Kidney (tissue), 19 donors: ENCODE results near the gene POLR2J2. TPM values are rescaled to one million over a fixed set of nuclear protein-coding genes. Genes with fewer than 3 reads are reported as not detected.
"Not testable (repeated sequence)": the region's sequence is repeated elsewhere in the genome, so short reads cannot be mapped to it uniquely, and the experiment has no call there.

ENCODE experiments used
- DNase-seq, 5 donors: peaks; one replicate each; pipeline ENCODE4 v3.0.0-alpha.2; 2013 to 2020
- FAIRE-seq: peaks from 2 replicates; lab custom pipeline; 2012; peaks lifted over from hg19 to GRCh38; lab: Jason Lieb, UNC
- H3K27ac ChIP-seq, 2 donors: one replicate each; pipeline ENCODE4 v1.7.0; 2013; ENCODE audit warnings: low read depth in 2 of 2, low read length in 2 of 2, inconsistent platforms in 1 of 2
- H3K27me3 ChIP-seq: one replicate; pipeline ENCODE4 v1.7.1; 2013; ENCODE audit warnings: low read length, inconsistent platforms; ENCODE audit not compliant: control insufficient read depth, insufficient read depth
- H3K36me3 ChIP-seq, 3 donors: one replicate each; pipeline versions ENCODE4 v1.7.0 to v1.7.1; 2013; ENCODE audit warnings: low read length in 3 of 3, control low read depth in 1 of 3, inconsistent platforms in 1 of 3; ENCODE audit not compliant: insufficient read depth in 3 of 3, control insufficient read depth in 2 of 3
- H3K4me1 ChIP-seq, 3 donors: one replicate each; pipeline versions ENCODE4 v1.7.0 to v1.7.1; 2013; ENCODE audit warnings: low read length in 3 of 3, inconsistent platforms in 1 of 3, low read depth in 1 of 3; ENCODE audit not compliant: control insufficient read depth in 2 of 3, insufficient read depth in 2 of 3
- H3K4me3 ChIP-seq, 3 donors: one replicate each; pipeline versions ENCODE4 v1.7.0 to v1.8.1; 2013; ENCODE audit warnings: low read length in 3 of 3, control low read depth in 1 of 3, inconsistent platforms in 1 of 3
- H3K9ac ChIP-seq, 3 donors: one replicate each; pipeline versions ENCODE4 v1.7.0 to v1.7.1; 2013; ENCODE audit warnings: low read length in 3 of 3, control low read depth in 1 of 3, inconsistent platforms in 1 of 3
- H3K9me3 ChIP-seq, 3 donors: one replicate each; pipeline versions ENCODE4 v1.7.0 to v1.7.1; 2013; ENCODE audit warnings: low read length in 3 of 3, control low read depth in 1 of 3, inconsistent platforms in 1 of 3; ENCODE audit not compliant: control insufficient read depth in 2 of 3, insufficient read depth in 1 of 3
- intact Hi-C: fragments of 100-400 bp; cut with DNase I; formaldehyde crosslinking; loops from one replicate; pipeline ENCODE4 v1.11.1; 2022
- long read RNA-seq, 10 donors: library from polyadenylated mRNA in 1 of 10; unstranded in 1 of 10; transcript quantifications; one replicate each; pipeline ENCODE4 v2.0.0 and lab custom pipeline, GENCODE V29; 2021 to 2026
- polyA plus RNA-seq: library from polyadenylated mRNA; stranded (reverse); fragments of 350-450 nt; fragmentation: Illumina TruSeq; extraction: RNeasy Lipid Tissue Mini Kit (QIAGEN cat#74804); gene quantifications from one replicate; pipeline ENCODE4 v1.2.3, GENCODE V29; 2014; ENCODE audit warnings: low read depth, low replicate concordance; ENCODE audit not compliant: insufficient read depth
- total RNA-seq: library from RNA; stranded (reverse); fragmentation: NEBNext Ultra II Directional; extraction: Animal tissue kit (Norgen Biotek cat#: 25700); gene quantifications from one replicate; pipeline ENCODE4 v1.2.1, GENCODE V29; 2021
- donor health status: control.
- donor health status: control.
- donor health status: DM: yes; HTN: yes; CAD: no.
- donor health status: Normal renal cell carcinoma (clear cell type).

POLR2J2 gene
- total RNA-seq = 10.5 TPM
- polyA plus RNA-seq = 0.62 TPM
- long read RNA-seq, donor 1, partial matches to known transcripts = 0 of 4 reads
- long read RNA-seq, donor 1, other reads (novel, unspliced or antisense) = 0 of 4 reads
- long read RNA-seq, donor 2 = 0 reads
- long read RNA-seq, donor 3, partial matches to known transcripts = 0 of 1 reads
- long read RNA-seq, donor 3, other reads (novel, unspliced or antisense) = 0 of 1 reads
- long read RNA-seq, donor 4, transcript POLR2J2-202 (3 exons, 2,065 nt) = major isoform, 5 of 6 reads
- long read RNA-seq, donor 4, partial matches to known transcripts = 0 of 6 reads
- long read RNA-seq, donor 4, other reads (novel, unspliced or antisense) = 0 of 6 reads
- long read RNA-seq, donor 5 = 0 reads
- long read RNA-seq, donor 6, partial matches to known transcripts = 0 of 1 reads
- long read RNA-seq, donor 6, other reads (novel, unspliced or antisense) = 0 of 1 reads
- long read RNA-seq, donor 7, partial matches to known transcripts = 0 of 1 reads
- long read RNA-seq, donor 7, other reads (novel, unspliced or antisense) = 0 of 1 reads
- long read RNA-seq, donor 8, partial matches to known transcripts = 0 of 1 reads
- long read RNA-seq, donor 8, other reads (novel, unspliced or antisense) = 0 of 1 reads
- long read RNA-seq, donor 9 = 0 reads
- long read RNA-seq, donor 10, partial matches to known transcripts = 0 of 1 reads
- long read RNA-seq, donor 10, other reads (novel, unspliced or antisense) = 0 of 1 reads

- peak in 2 of 5 donors; percentile 85 to 92 for DNase-seq
- intact Hi-C loops, H3K9ac ChIP-seq, H3K27me3 ChIP-seq, H3K4me3 ChIP-seq, H3K4me1 ChIP-seq, H3K9me3 ChIP-seq, H3K36me3 ChIP-seq, FAIRE-seq, H3K27ac ChIP-seq: not testable (repeated sequence)
These were observed at the start of gene POLR2J2 for GRCh38 chr7:102671166-102671955. Gene POLR2J2 (minus strand): TSS chr7:102671663. CDS start chr7:102671601, 62 bp downstream.

GRCh38 chr7:102718491-102718890 is 47.0 kb upstream of the POLR2J2 start:
- H3K27me3 ChIP-seq, FAIRE-seq, H3K9me3 ChIP-seq, H3K27ac ChIP-seq, H3K4me3 ChIP-seq, intact Hi-C loops, H3K4me1 ChIP-seq, H3K9ac ChIP-seq, DNase-seq, H3K36me3 ChIP-seq: not testable (repeated sequence)

- H3K9ac ChIP-seq, DNase-seq, H3K9me3 ChIP-seq, H3K27ac ChIP-seq, FAIRE-seq, H3K27me3 ChIP-seq, H3K4me3 ChIP-seq, intact Hi-C loops, H3K36me3 ChIP-seq, H3K4me1 ChIP-seq: not testable (repeated sequence)
These were observed 44.3 kb upstream of the POLR2J2 start for GRCh38 chr7:102715718-102716117.

DNA sequence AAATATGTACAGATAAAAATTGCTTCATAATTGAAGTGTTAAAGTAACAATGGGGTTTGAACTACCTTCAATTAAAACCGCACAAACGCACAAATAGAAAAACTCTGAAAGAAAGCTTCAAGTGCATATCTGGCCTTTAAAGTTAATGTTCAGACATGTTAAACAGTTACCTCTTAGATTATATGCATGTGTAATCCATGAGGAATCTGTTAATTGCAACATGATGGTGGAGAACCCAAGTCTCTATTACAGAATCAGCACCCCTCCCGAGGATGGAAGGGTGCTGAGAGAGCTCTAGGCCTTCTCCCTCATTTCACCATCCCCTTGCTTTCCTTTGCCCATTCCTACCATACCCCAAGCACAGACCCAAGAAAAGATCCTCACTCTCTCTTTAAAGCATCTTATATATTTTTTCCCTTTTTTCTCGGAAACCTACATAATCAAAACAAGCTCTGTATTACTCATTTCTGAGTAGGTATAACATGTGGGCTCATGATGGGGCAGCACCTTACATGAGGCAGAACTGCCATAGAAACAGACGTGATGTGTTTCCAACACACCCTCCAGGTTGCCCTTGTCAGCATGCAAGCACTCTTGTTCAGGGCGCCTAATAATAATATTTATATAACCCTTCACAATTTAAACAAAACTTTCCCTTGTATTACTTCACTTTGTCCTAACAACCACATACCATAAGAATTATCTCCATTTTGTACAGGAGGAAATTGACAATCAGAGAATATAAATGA is 43.5 kb upstream of the POLR2J2 start:
- H3K4me1 ChIP-seq, intact Hi-C loops, H3K36me3 ChIP-seq, H3K27me3 ChIP-seq, FAIRE-seq, H3K4me3 ChIP-seq, H3K9me3 ChIP-seq, H3K9ac ChIP-seq, DNase-seq, H3K27ac ChIP-seq: not testable (repeated sequence)

GRCh38 chr7:102713691-102714080 is 42.2 kb upstream of the POLR2J2 start:
- FAIRE-seq, H3K27me3 ChIP-seq, H3K27ac ChIP-seq, intact Hi-C loops, H3K4me3 ChIP-seq, H3K36me3 ChIP-seq, DNase-seq, H3K9ac ChIP-seq, H3K9me3 ChIP-seq, H3K4me1 ChIP-seq: not testable (repeated sequence)

DNA sequence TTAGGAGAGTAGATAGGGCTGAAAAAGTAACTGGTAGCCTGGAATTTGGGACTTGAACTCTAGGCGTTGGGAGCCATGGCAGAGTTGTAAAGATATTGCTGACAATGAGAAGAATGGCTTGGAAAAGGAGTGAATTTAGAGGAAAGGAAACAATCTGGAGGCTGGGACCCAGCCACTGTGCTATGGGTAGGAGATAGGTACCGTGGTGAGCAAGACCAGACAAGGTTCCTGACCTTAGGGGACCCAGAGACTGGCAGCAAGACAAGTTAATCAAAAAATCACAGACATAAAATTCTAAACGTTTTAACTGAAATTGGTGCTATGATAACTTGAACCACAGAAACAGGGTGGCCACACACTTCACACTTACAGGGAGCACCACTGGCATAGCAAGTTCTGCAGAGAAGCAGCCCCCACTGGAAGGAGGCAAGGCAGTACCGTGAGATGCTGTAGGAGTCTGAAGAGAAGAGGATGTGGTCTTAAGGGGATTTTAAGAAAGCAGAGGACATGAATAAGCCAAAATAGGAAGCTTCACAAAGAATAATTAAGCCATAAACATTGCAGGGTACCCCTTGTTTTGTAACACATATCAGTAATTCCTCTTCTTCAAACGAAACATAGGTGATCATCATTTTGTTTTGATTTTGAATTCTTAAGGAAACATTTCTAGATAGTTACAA is 41.7 kb upstream of the POLR2J2 start:
- H3K4me1 ChIP-seq, intact Hi-C loops, H3K27me3 ChIP-seq, H3K9ac ChIP-seq, FAIRE-seq, DNase-seq, H3K36me3 ChIP-seq, H3K9me3 ChIP-seq, H3K4me3 ChIP-seq, H3K27ac ChIP-seq: not testable (repeated sequence)
